ENCODE measurements around the gene TMEM120B.

Gene TMEM120B

DNA sequence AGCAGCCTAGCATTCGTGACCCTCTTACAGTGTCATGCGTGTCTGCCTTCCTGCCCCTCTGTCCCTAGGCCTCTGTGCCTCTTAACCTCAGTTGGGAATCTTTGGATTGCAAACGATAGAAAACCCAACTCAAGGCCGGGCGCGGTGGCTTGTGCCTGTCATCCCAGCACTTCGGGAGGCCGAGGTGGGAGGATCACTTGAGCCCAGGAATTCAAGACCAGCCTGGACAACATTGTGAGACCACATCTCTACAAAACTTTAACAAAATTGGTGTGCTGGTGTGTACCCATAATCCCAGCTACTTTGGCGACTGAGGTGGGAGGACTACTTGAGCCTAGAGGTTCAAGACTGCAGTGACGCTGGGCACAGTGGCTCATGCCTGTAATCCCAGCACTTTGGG, 36.7 kb downstream of the TMEM120B start:
- H3K27ac ChIP-seq (ENCODE audit: low read depth, low read length, poor library complexity, severe bottlenecking) = peak overlapping the region; percentile 85
- H3K4me3 ChIP-seq (ENCODE audit: low read depth, low read length, poor library complexity, severe bottlenecking) = no peak overlapping the region
- H3K36me3 ChIP-seq (ENCODE audit: insufficient read depth, low read length) = peaks cover 15% of the 10 kb centered on the region
- H3K79me2 ChIP-seq (ENCODE audit: insufficient read depth, low read length) = no peaks in the 10 kb centered on the region
- no peaks in the 10 kb centered on the region for H3F3A ChIP-seq (ENCODE audit: insufficient read depth, low read length)
- TF ChIP-seq EZH2 (IDR thresholded peaks at IDR 0.05; ENCODE audit: borderline replicate concordance, low read length) = no peak
- TF ChIP-seq, protein P1, sequence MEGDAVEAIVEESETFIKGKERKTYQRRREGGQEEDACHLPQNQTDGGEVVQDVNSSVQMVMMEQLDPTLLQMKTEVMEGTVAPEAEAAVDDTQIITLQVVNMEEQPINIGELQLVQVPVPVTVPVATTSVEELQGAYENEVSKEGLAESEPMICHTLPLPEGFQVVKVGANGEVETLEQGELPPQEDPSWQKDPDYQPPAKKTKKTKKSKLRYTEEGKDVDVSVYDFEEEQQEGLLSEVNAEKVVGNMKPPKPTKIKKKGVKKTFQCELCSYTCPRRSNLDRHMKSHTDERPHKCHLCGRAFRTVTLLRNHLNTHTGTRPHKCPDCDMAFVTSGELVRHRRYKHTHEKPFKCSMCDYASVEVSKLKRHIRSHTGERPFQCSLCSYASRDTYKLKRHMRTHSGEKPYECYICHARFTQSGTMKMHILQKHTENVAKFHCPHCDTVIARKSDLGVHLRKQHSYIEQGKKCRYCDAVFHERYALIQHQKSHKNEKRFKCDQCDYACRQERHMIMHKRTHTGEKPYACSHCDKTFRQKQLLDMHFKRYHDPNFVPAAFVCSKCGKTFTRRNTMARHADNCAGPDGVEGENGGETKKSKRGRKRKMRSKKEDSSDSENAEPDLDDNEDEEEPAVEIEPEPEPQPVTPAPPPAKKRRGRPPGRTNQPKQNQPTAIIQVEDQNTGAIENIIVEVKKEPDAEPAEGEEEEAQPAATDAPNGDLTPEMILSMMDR (IDR thresholded peaks at IDR 0.05; ENCODE audit: low read length) = no peak
- H4K20me1 ChIP-seq (ENCODE audit: insufficient read depth, low read length) = no peaks in the 10 kb centered on the region
- H2AFZ ChIP-seq (ENCODE audit: low read length) = no peak overlapping the region
- H3K4me1 ChIP-seq (ENCODE audit: insufficient read depth, low read length, severe bottlenecking) = peaks cover 10% of the 10 kb centered on the region
- H3K4me2 ChIP-seq (ENCODE audit: low read length) = no peak overlapping the region
- no peak overlapping the region for H3K9ac ChIP-seq (ENCODE audit: low read length)
- H3K27me3 ChIP-seq (ENCODE audit: insufficient read depth, low read length) = no peaks in the 10 kb centered on the region
- no peaks in the 10 kb centered on the region for H3K9me2 ChIP-seq (ENCODE audit: low read depth, low read length)
- H3K9me3 ChIP-seq (ENCODE audit: low read length) = no peaks in the 10 kb centered on the region

DNA sequence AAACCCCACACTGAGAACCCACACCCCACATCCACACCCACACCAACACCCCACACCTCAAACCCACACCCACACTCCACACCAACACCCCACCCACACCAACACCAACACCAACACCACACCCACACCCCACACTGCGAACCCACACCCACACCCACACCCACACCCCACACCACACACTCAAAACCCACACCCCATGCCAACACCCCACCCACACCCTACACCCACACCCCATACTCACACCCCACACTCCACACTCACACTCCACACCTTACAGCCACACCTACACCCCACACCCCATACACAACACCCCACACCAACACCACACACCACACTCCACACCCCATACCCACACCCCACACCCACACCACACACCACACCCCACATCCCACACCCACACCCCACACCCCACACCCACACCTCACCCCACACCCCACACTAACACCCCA, 38.0 kb downstream of the TMEM120B start:
- Histone ChIP-seq H3K27me3 (ENCODE audit: insufficient read depth, low read length) (no peaks in the 10 kb centered on the region), H3K27ac (ENCODE audit: low read depth, low read length, poor library complexity, severe bottlenecking) (no peak overlapping the region), H3K36me3 (ENCODE audit: insufficient read depth, low read length) (peaks cover 12% of the 10 kb centered on the region; the same call in 1 of the 2 replicates), H3F3A (ENCODE audit: insufficient read depth, low read length) (no peaks in the 10 kb centered on the region), H2AFZ (ENCODE audit: low read length) (no peak overlapping the region), H3K4me1 (ENCODE audit: insufficient read depth, low read length, severe bottlenecking) (peaks cover 10% of the 10 kb centered on the region), H3K9me2 (ENCODE audit: low read depth, low read length) (no peaks in the 10 kb centered on the region), H3K4me3 (ENCODE audit: low read depth, low read length, poor library complexity, severe bottlenecking) (no peak overlapping the region), H4K20me1 (ENCODE audit: insufficient read depth, low read length) (no peaks in the 10 kb centered on the region), H3K9me3 (ENCODE audit: low read length) (no peaks in the 10 kb centered on the region), H3K9ac (ENCODE audit: low read length) (no peak overlapping the region), H3K79me2 (ENCODE audit: insufficient read depth, low read length) (no peaks in the 10 kb centered on the region), H3K4me2 (ENCODE audit: low read length) (no peak overlapping the region)
- TF ChIP-seq, protein P1 (IDR thresholded peaks at IDR 0.05; ENCODE audit: low read length) = no peak
- no peak for TF ChIP-seq EZH2 (IDR thresholded peaks at IDR 0.05; ENCODE audit: borderline replicate concordance, low read length)

GRCh38 chr12:121751034-121751433, 38.5 kb downstream of the TMEM120B start:
- Histone ChIP-seq H3K4me1 (ENCODE audit: insufficient read depth, low read length, severe bottlenecking) (peaks cover 10% of the 10 kb centered on the region), H3K4me3 (ENCODE audit: low read depth, low read length, poor library complexity, severe bottlenecking) (no peak overlapping the region), H3K36me3 (ENCODE audit: insufficient read depth, low read length) (peaks cover 12% of the 10 kb centered on the region; the same call in 1 of the 2 replicates), H3K27ac (ENCODE audit: low read depth, low read length, poor library complexity, severe bottlenecking) (no peak overlapping the region), H3K79me2 (ENCODE audit: insufficient read depth, low read length) (no peaks in the 10 kb centered on the region), H3K27me3 (ENCODE audit: insufficient read depth, low read length) (no peaks in the 10 kb centered on the region), H3K9me2 (ENCODE audit: low read depth, low read length) (no peaks in the 10 kb centered on the region), H2AFZ (ENCODE audit: low read length) (no peak overlapping the region), H3K9me3 (ENCODE audit: low read length) (no peaks in the 10 kb centered on the region), H3K9ac (ENCODE audit: low read length) (no peak overlapping the region), H4K20me1 (ENCODE audit: insufficient read depth, low read length) (no peaks in the 10 kb centered on the region), H3K4me2 (ENCODE audit: low read length) (no peak overlapping the region), H3F3A (ENCODE audit: insufficient read depth, low read length) (no peaks in the 10 kb centered on the region)
- TF ChIP-seq, protein P1 (IDR thresholded peaks at IDR 0.05; ENCODE audit: low read length) = no peak
- TF ChIP-seq EZH2 (IDR thresholded peaks at IDR 0.05; ENCODE audit: borderline replicate concordance, low read length) = no peak

Measured in OCI-LY1 (cell line).